Measurements from ENCODE around the gene KCNJ6. TPM values are rescaled to one million over a fixed set of nuclear protein-coding genes. Genes with fewer than 3 reads are reported as not detected.
A peak's percentile ranks its signal among the peaks of the same experiment; 100 is the strongest.
"Not testable (repeated sequence)": the region's sequence is repeated elsewhere in the genome, so short reads cannot be mapped to it uniquely, and the experiment has no call there.

The KCNJ6 gene
- total RNA-seq, 2 donors from 2014 or later: not detected

DNA sequence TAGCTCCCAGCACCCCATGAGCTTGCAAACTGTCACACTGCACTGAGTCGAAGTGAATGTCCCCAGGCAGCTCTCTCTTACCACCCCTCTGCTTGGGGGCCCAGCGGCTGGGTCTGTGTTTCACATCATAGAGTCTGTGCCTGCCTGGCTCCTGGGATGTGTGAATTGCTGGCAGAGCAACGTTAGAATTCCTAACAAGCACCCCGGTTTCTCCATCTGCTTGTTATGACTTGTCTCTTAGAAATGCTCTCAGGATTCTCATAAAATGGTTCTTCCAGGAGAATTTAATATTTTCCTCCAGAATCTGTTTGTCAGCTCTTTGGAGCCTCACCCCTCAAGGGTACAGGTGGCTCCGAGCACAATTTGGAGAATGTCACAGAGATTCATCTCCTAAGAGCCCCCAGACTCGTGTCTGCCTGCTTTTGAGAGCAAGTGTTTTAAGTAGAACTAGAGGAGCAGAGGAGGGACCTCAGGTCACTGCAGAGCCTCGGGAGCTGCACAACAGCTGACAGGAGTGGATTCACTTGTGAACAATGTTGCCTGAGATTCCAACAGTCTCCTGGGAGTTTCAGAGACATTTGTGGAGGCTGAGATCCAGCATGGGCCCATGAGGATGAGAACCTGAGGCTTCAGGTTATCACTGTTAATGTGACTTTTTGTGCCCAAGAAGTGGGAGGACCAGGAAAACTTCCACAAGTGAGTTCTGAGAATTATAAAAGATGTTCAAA lies 131.5 kb downstream of the KCNJ6 start:
- H3K9me3 Mint-ChIP-seq: no peaks in the 10 kb centered on the region
- no peak overlapping the region for H3K4me3 Mint-ChIP-seq
- ATAC-seq (no peak), DNase-seq (ENCODE audit: low spot score) (no peak)
- no peaks in the 10 kb centered on the region for H3K4me1 Mint-ChIP-seq (ENCODE audit: low read depth in 2 of 2)
- peaks cover 2 to 19% of the 10 kb centered on the region in 2 donors for H3K27me3 Mint-ChIP-seq
- H3K36me3 Mint-ChIP-seq: no peaks in the 10 kb centered on the region
- H3K27ac Mint-ChIP-seq: no peak overlapping the region

DNA sequence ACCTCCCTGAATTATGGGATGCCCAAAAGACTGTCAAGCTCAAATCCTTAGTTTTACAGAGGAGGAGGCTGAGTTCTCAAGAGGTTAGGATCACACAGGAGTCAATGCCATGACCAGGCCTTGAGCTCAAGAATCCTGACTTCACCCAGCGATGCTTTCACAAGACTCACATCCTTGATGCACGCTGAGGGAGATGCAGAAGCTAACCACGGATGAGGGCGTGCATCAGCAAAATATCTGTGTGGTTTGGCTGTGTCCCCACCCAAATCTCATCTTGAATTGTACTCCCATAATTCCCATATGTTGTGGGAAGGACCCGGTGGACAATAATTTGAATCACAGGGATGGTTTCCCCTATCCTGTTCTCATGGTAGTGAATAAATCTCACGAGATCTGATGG lies 133.2 kb downstream of the KCNJ6 start:
- no peaks in the 10 kb centered on the region for H3K36me3 Mint-ChIP-seq
- DNase-seq (ENCODE audit: low spot score): no peak
- no peaks in the 10 kb centered on the region for H3K9me3 Mint-ChIP-seq
- ATAC-seq: no peak
- H3K27ac Mint-ChIP-seq: no peak overlapping the region
- H3K4me1 Mint-ChIP-seq (ENCODE audit: low read depth in 2 of 2): no peaks in the 10 kb centered on the region
- no peak overlapping the region for H3K4me3 Mint-ChIP-seq
- peaks cover 6 to 29% of the 10 kb centered on the region in 2 donors for H3K27me3 Mint-ChIP-seq

DNA sequence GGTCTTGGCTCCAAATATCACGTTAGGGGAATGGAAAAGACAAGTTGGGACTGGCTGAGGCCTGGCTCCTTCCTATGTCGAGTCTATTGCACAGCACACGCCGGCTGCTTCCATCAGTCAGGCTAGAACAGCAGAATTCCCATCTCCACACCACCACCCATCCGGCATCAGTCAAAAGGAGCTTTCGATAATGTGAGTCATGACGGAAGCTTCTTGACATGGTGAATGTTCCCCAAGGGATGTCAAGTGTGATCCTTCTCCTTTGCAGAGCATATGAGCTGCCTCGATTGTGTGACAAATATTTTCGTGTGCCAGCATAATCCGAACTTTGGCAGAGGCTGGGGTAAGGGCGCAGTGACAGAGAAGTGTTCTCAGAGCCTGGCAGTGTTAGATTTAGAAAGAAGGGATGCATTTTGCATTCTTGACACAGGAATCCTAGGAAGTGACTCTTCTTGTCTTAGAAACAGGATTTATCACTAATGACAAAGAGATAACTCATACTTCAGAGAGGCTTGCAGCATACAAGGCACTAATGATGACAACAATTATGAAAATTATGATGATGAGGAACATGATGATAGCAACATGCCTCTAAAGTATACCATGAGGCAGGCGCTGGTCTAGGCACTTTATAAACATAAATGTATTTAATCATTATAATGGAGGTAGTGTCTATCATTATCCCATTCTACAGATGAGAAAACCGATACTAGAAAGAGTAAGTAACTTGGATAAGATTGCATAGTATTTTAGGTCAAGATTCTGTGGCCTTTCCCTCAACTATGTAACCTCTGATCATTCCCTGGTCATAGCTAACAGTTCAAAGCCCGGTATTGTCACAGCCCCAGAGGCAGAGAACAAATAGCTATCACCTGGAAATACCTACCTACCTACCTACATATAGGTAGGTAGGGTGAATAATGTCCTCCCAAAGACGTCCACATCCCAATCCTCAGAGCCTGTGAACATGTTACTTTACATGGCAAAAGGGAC lies 135.0 kb downstream of the KCNJ6 start:
- Mint-ChIP-seq H3K36me3 (no peaks in the 10 kb centered on the region), H3K27me3 (peaks cover 14 to 41% of the 10 kb centered on the region in 2 donors), H3K9me3 (no peaks in the 10 kb centered on the region), H3K27ac (no peak overlapping the region), H3K4me3 (no peak overlapping the region), H3K4me1 (ENCODE audit: low read depth in 2 of 2) (no peaks in the 10 kb centered on the region)
- DNase-seq (ENCODE audit: low spot score) (no peak), ATAC-seq (no peak)

GRCh38 chr21:37771181-37771580 lies 145.1 kb downstream of the KCNJ6 start:
- H3K9me3 Mint-ChIP-seq: no peaks in the 10 kb centered on the region
- H3K4me3 Mint-ChIP-seq: no peak overlapping the region
- H3K4me1 Mint-ChIP-seq (ENCODE audit: low read depth in 2 of 2): no peaks in the 10 kb centered on the region
- peaks cover 0 to 10% of the 10 kb centered on the region in 2 donors for H3K27me3 Mint-ChIP-seq
- ATAC-seq: no peak
- H3K27ac Mint-ChIP-seq: no peak overlapping the region
- no peak for DNase-seq (ENCODE audit: low spot score)
- no peaks in the 10 kb centered on the region for H3K36me3 Mint-ChIP-seq

DNA sequence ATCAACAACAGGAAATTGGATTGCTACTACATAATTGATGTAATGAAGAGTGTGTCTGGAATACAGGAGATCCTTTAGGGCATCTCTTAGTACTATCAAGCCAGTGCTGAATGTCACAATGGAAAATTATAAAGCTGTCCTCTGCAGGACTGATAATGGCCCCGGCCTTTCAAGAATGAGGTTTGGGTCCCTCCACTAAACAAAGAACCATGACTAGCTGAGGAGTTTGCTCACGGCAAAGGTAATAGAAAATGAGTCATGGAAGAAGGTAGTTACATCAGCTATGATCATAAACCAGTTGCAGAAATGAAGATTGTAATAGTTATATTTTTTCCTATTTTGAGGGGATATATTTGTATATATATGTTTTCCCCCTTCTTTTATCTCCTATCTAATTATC lies 145.8 kb downstream of the KCNJ6 start:
- Mint-ChIP-seq H3K36me3 (no peaks in the 10 kb centered on the region), H3K27ac (no peak overlapping the region), H3K27me3 (peaks cover 0 to 10% of the 10 kb centered on the region in 2 donors)

DNA sequence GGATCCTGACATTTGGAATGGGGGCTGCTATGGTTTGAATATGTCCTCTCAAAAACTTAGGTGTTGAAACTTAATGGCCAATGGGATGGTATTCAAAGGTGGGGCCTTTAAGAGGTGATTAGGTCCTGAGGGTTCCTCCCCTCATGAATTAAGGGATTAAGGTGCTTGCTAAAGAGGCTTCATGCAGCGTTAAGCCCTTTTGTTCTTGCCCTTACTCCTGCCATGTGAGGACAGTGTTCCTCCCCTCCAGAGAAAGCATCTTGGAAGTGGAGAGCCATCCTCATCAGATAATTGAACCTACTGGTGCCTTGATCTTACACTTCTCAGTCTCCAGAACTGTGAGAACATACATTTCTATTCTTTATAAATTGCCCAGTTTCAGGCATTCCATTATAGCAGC lies 146.6 kb downstream of the KCNJ6 start:
- no peaks in the 10 kb centered on the region for H3K4me1 Mint-ChIP-seq (ENCODE audit: low read depth in 2 of 2)
- peaks cover 0 to 10% of the 10 kb centered on the region in 2 donors for H3K27me3 Mint-ChIP-seq
- H3K9me3 Mint-ChIP-seq: no peaks in the 10 kb centered on the region
- H3K4me3 Mint-ChIP-seq: no peak overlapping the region
- ATAC-seq (no peak), DNase-seq (ENCODE audit: low spot score) (no peak)
- H3K36me3 Mint-ChIP-seq: no peaks in the 10 kb centered on the region
- H3K27ac Mint-ChIP-seq: no peak overlapping the region

More for the DNA sequence above, 145.8 kb downstream of the KCNJ6 start:
- no peaks in the 10 kb centered on the region for H3K4me1 Mint-ChIP-seq (ENCODE audit: low read depth in 2 of 2)
- DNase-seq (ENCODE audit: low spot score) (no peak), ATAC-seq (no peak)
- no peak overlapping the region for H3K4me3 Mint-ChIP-seq
- H3K9me3 Mint-ChIP-seq: no peaks in the 10 kb centered on the region

GRCh38 chr21:37767984-37768383 lies 148.3 kb downstream of the KCNJ6 start:
- Mint-ChIP-seq H3K4me1 (ENCODE audit: low read depth in 2 of 2) (no peaks in the 10 kb centered on the region), H3K27ac (no peak overlapping the region), H3K9me3 (no peaks in the 10 kb centered on the region), H3K36me3 (no peaks in the 10 kb centered on the region), H3K4me3 (no peak overlapping the region), H3K27me3 (peaks cover 3 to 6% of the 10 kb centered on the region in 2 donors)
- DNase-seq (ENCODE audit: low spot score): no peak
- ATAC-seq: no peak

DNA sequence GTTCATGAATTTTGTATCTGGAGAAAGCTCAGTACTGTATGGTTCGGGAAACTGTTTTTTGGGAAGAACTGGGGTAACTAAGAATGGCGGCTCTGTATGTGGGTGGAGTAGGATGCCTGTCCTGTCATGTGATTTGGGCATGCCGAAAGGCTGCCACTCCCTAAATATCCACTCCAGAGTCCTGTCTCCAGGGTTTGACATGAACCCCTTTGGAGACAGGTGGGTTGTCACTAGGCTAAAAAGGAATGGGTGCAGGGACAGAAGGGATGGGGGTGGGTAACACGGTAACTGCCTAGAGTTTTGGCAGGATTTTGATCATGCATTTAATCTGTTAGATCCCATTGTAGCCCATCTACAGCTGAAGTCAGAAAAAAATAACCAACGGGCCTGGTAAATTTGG lies 150.1 kb downstream of the KCNJ6 start:
- no peak overlapping the region for H3K4me3 Mint-ChIP-seq
- H3K27ac Mint-ChIP-seq: no peak overlapping the region
- H3K36me3 Mint-ChIP-seq: no peaks in the 10 kb centered on the region
- H3K4me1 Mint-ChIP-seq (ENCODE audit: low read depth in 2 of 2): no peaks in the 10 kb centered on the region
- no peak for ATAC-seq
- peaks cover 3 to 6% of the 10 kb centered on the region in 2 donors for H3K27me3 Mint-ChIP-seq
- no peak for DNase-seq (ENCODE audit: low spot score)
- no peaks in the 10 kb centered on the region for H3K9me3 Mint-ChIP-seq

- Mint-ChIP-seq H3K36me3 (no peaks in the 10 kb centered on the region), H3K27ac (no peak overlapping the region)
- ATAC-seq: no peak
Measured at GRCh38 chr21:37765221-37765900, 150.9 kb downstream of the KCNJ6 start.

GRCh38 chr21:37764691-37765090 lies 151.6 kb downstream of the KCNJ6 start:
- no peak overlapping the region for H3K27ac Mint-ChIP-seq
- ATAC-seq: no peak

More at GRCh38 chr21:37765221-37765900, 150.9 kb downstream of the KCNJ6 start:
- no peak for DNase-seq (ENCODE audit: low spot score)
- H3K27me3 Mint-ChIP-seq: peaks cover 3 to 6% of the 10 kb centered on the region in 2 donors
- H3K9me3 Mint-ChIP-seq: no peaks in the 10 kb centered on the region
- no peaks in the 10 kb centered on the region for H3K4me1 Mint-ChIP-seq (ENCODE audit: low read depth in 2 of 2)
- no peak overlapping the region for H3K4me3 Mint-ChIP-seq

DNA sequence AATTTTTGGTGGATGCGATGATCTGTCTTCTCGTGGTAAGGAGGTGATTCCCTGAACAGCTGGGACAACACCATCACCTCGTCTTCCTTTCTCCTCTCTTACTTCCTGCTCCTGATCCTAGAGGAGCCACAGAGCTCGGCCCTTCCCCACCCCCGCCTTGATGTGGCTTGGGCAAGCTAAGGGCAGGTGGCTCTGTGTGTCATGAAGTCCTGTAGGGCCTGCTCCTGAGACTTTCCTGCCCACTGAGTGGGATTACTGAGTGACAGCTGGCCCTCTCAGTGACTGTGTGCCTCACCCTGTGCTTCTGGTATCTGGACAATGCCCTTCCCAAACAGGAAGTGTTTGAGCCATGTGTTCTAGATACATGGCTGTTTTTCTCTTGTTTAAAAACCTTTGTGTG lies 153.0 kb downstream of the KCNJ6 start:
- no peaks in the 10 kb centered on the region for H3K9me3 Mint-ChIP-seq
- peaks cover 6% of the 10 kb centered on the region in 2 donors for H3K27me3 Mint-ChIP-seq
- no peak overlapping the region for H3K4me3 Mint-ChIP-seq
- ATAC-seq (peak in 1 of 2 donors; percentile 14), DNase-seq (ENCODE audit: low spot score) (no peak)
- no peaks in the 10 kb centered on the region for H3K36me3 Mint-ChIP-seq
- no peaks in the 10 kb centered on the region for H3K4me1 Mint-ChIP-seq (ENCODE audit: low read depth in 2 of 2)
- H3K27ac Mint-ChIP-seq: no peak overlapping the region

More at GRCh38 chr21:37764691-37765090, 151.6 kb downstream of the KCNJ6 start:
- no peaks in the 10 kb centered on the region for H3K36me3 Mint-ChIP-seq
- H3K27me3 Mint-ChIP-seq: peaks cover 3 to 6% of the 10 kb centered on the region in 2 donors
- no peak overlapping the region for H3K4me3 Mint-ChIP-seq
- H3K4me1 Mint-ChIP-seq (ENCODE audit: low read depth in 2 of 2): no peaks in the 10 kb centered on the region
- DNase-seq (ENCODE audit: low spot score): no peak
- no peaks in the 10 kb centered on the region for H3K9me3 Mint-ChIP-seq

DNA sequence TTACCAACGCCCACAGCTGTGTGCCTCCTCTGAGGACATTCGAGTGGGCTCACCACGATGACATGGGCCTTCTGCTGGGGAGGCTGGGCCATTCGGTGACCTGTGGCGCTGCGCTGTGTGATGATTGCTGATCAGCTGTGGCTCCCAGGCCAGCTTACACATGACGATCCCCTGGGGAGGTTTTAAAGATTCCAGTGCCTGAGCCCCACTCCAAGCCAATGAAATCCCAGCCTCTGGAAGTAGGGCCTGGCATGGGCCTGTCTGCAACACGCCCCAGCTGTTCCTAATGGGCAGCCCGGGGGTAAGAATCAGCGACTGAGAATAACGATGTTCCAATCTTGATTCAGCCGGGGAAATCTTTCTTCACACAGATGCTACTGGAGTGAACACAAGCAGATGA lies 153.7 kb downstream of the KCNJ6 start:
- no peak overlapping the region for H3K27ac Mint-ChIP-seq
- H3K9me3 Mint-ChIP-seq: no peaks in the 10 kb centered on the region
- no peak overlapping the region for H3K4me3 Mint-ChIP-seq
- H3K4me1 Mint-ChIP-seq (ENCODE audit: low read depth in 2 of 2): no peaks in the 10 kb centered on the region
- DNase-seq (ENCODE audit: low spot score): no peak
- no peak for ATAC-seq
- H3K36me3 Mint-ChIP-seq: no peaks in the 10 kb centered on the region
- H3K27me3 Mint-ChIP-seq: peaks cover 6% of the 10 kb centered on the region in 2 donors

DNA sequence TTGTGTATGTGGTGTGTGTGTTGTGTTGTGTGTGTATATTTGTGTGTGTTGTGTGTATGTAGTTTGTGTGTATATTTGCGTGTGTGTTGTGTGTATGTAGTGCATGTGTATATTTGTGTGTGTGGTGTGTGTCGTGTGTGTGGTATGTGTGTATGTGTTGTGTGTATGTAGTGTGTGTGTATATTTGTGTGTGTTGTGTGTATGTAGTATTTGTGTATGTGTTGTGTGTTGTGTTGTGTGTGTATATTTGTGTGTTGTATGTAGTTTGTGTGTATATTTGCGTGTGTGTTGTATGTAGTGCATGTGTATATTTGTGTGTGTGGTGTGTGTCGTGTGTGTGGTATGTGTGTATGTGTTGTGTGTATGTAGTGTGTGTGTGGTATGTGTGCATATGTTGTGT lies 154.9 kb downstream of the KCNJ6 start:
- H3K27me3 Mint-ChIP-seq; H3K9me3 Mint-ChIP-seq; ATAC-seq; H3K27ac Mint-ChIP-seq; H3K4me1 Mint-ChIP-seq (ENCODE audit: low read depth in 2 of 2); H3K36me3 Mint-ChIP-seq; H3K4me3 Mint-ChIP-seq; DNase-seq (ENCODE audit: low spot score): not testable (repeated sequence)
